ENCODE results near the gene BBS9.

Gene BBS9

DNA sequence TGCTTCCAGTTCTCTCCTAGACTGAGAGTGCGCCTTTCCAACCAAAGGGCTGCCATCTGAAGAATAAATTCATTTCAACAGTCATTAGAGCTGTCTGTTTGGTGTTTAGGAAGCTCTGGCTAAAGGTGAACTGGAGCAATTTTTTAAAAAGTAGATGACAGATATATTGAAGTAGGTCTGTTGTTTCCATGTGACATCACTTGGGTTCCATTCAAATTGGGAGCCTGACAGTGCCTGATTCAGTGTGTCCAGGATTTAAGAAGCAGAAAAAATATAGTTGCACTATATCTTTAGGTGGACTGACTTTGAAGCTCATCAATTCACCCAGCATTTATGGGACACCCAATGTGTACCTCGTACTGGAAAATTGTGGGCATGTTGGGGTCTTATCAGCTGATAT lies 367.7 kb downstream of the BBS9 start:
- DNase-seq (ENCODE audit: low read depth) = no peak
- no peak overlapping the region for H3K4me3 ChIP-seq (ENCODE audit: low read length)
- TF ChIP-seq, protein P1, sequence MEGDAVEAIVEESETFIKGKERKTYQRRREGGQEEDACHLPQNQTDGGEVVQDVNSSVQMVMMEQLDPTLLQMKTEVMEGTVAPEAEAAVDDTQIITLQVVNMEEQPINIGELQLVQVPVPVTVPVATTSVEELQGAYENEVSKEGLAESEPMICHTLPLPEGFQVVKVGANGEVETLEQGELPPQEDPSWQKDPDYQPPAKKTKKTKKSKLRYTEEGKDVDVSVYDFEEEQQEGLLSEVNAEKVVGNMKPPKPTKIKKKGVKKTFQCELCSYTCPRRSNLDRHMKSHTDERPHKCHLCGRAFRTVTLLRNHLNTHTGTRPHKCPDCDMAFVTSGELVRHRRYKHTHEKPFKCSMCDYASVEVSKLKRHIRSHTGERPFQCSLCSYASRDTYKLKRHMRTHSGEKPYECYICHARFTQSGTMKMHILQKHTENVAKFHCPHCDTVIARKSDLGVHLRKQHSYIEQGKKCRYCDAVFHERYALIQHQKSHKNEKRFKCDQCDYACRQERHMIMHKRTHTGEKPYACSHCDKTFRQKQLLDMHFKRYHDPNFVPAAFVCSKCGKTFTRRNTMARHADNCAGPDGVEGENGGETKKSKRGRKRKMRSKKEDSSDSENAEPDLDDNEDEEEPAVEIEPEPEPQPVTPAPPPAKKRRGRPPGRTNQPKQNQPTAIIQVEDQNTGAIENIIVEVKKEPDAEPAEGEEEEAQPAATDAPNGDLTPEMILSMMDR (conservative IDR thresholded peaks at IDR 0.05; ENCODE audit: low read length) = no peak

DNA sequence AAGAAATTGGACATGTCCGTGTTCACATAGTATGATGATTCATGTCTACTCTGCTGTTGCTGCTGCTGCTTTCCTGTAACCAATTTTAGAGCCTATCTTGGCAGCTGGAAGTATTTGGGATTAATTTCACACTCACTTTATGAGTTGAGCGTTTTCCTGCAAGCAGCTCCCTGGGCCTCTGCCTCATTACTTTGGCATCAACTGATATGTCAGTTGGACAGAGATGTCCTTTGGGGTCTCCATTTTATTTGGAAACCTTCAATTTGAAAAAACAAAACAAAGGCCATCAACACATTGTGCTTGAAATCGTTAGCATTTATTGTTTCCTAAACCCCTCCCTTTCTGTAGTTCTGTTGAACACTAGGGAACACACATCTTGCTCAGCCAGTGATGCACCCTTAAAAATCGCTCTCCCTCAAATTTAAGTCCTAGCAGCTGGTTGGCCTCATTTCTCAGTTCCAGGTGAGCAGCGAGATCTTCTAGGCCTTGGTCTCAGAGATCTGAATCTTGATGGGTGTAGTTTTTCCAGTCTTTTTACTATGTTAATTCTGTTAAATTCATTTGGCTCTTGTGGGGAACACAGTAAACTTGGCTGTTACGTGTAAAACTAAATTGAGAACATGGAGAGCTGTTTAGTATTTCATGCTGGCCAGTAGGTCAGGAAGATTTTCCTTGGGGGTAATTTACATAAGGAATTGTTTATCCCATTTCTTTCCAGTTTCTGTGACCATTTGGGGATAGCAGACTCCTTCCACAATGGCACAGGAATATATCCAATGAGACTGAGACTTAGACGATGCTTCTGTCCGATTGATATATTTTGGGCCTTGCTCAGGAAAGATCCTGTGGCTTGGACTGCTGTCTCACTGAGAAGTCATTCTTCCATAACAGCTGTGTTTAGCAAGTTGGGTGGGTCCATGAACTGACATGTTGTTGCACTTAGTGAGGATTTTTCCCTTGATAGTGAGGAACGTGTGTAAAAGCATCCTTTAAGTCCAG lies 371.6 kb downstream of the BBS9 start:
- DNase-seq (ENCODE audit: low read depth) = peak; percentile 68
- TF ChIP-seq, protein P1 (conservative IDR thresholded peaks at IDR 0.05; ENCODE audit: low read length) = no peak
- no peak overlapping the region for H3K4me3 ChIP-seq (ENCODE audit: low read length)

DNA sequence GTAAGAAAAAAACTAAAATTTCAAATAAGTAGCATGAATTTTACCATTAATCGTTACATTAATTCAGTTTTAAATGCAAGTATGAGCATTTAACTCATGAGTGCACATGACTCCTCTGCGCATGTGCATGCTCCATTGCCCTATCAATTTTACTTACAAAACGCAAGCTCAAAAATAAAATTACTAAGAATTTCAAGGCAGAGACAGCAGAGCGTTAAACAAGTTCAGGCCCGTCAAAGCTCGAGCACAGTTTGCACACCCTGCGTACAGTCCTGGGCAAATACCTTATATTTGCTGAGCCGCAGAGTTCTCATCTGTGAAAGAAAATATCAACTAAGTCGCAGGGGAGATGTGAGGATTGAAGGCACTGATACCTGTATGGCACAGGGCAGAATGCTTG lies 373.6 kb downstream of the BBS9 start:
- no peak for DNase-seq (ENCODE audit: low read depth)
- H3K4me3 ChIP-seq (ENCODE audit: low read length) = no peak overlapping the region
- TF ChIP-seq, protein P1 (conservative IDR thresholded peaks at IDR 0.05; ENCODE audit: low read length) = no peak

DNA sequence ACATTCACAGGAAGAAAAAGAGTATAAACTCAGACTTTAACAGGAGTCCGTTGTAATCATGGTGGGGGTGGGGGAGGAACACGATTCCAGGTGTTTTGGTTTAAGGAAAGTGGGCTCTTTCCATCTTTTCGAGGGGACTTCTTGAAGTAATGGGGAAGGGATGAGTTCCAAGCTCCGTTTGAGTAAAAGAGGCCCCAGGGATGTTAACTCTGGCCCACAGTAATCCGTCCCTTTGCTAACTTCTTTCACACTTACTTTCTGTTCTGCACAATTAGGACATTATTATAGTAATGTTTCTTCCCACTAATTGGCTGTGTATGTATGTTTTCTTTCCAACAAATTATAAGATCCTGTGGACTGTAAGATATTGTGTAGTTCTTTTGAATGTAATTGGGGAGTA lies 374.4 kb downstream of the BBS9 start:
- TF ChIP-seq, protein P1 (conservative IDR thresholded peaks at IDR 0.05; ENCODE audit: low read length) = no peak
- DNase-seq (ENCODE audit: low read depth) = no peak
- H3K4me3 ChIP-seq (ENCODE audit: low read length) = no peak overlapping the region

DNA sequence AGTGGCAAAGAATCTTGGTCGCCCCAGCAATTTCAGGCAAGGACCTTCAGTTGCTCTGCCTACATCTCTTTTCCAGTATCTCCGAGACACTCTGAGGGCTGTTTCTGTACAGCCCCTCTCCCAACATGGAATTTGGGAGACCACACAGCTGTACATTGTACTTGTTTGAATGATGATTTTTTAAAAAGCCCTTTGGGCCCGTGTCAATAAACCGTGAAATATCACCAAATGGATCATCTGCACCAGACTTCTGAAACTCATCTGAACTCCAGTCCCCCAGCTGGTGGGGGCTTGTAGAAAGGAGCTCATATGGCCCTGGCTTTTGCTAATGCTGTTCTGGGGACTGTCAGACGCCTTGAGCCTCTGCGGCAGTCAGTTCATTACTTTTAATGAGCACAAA lies 374.9 kb downstream of the BBS9 start:
- TF ChIP-seq, protein P1 (conservative IDR thresholded peaks at IDR 0.05; ENCODE audit: low read length) = no peak
- DNase-seq (ENCODE audit: low read depth) = no peak
- no peak overlapping the region for H3K4me3 ChIP-seq (ENCODE audit: low read length)

DNA sequence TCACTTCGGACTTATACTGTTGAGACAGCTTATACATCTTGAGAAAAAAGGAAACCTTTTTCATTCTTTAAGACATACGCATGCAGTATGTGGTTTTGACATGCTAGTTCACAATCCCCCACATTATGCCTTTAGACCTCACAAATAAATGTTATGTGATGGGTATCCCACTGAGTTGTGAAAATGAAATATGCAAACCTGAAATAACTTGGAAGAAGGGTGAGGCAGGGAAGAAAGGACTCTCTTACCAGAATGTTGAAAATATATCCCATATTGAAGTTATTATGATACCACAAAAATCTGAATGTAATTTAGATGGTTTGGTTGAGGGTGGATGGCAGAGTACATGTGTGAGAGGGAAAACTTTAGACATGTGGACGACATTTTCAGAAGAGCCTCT lies 379.8 kb downstream of the BBS9 start:
- no peak overlapping the region for H3K4me3 ChIP-seq (ENCODE audit: low read length)
- TF ChIP-seq, protein P1 (conservative IDR thresholded peaks at IDR 0.05; ENCODE audit: low read length) = no peak
- peak; percentile 67 for DNase-seq (ENCODE audit: low read depth)

DNA sequence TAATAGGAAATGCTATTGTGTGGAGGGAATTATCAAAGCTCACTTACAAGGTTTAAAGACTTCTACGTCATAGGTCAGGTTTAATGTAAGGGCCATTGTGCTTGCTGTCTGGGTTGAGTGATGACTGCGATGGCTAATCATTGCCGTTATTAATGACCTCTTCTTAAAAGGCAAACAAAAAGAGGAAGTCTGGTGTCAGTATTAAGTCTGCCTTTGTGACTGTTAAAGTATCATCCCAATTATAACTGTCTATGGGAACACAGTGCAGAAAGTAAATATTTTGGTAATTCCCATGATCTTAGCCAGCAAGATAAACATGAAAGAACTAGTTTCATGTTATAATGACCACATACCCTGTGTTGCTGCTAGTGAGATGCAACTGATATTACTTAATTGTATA lies 382.4 kb downstream of the BBS9 start:
- no peak for DNase-seq (ENCODE audit: low read depth)
- TF ChIP-seq, protein P1 (conservative IDR thresholded peaks at IDR 0.05; ENCODE audit: low read length) = no peak

More for the DNA sequence above, 382.4 kb downstream of the BBS9 start:
- H3K4me3 ChIP-seq (ENCODE audit: low read length) = no peak overlapping the region

Measured in AG10803 (cell line).